G401.6 (cell line): ENCODE results near the gene HHLA2.

Experiments used
- FAIRE-seq: peaks from 2 replicates; lab custom pipeline; 2012; peaks lifted over from hg19 to GRCh38; lab: Jason Lieb, UNC

The HHLA2 gene

DNA sequence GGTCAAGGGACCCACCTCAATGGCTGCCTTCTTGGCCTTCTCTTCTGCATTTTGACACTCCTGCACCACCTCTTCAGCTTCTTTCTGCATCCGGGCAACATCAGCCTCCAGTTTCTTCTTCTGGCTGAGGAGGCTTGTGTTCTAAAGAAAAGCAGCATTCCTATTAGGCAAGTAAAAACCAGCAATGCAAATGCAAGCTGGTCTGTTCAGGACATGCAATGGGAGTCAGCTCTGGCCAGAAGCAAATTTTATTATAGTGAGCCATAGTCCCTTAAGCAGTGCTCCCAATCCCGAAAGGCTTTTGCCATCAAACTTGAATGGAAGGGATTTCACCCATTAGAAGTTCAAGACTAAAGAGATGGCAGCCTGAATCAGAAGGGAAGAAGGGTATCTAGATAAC, 97.7 kb downstream of the HHLA2 start:
- FAIRE-seq: no peak

DNA sequence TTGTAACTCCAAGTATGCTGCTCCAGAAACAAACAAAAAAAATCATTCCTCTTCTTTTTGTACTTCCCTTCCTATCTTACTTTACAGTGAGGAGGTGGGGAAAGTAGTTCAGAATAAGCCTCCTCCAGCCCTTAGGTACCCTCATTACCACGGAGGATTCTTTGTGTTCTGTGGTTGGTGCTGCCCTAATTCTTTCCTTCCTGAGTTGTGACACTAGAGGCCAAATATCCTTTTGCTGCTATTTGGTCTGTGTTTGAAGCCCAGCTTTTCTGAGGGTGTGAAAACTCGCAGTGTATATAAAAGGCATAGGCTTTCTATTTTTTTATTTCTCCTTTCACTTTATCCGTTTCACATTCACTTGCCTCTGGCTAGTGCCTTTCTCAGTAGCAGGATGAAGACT, 98.2 kb downstream of the HHLA2 start:
- no peak for FAIRE-seq

DNA sequence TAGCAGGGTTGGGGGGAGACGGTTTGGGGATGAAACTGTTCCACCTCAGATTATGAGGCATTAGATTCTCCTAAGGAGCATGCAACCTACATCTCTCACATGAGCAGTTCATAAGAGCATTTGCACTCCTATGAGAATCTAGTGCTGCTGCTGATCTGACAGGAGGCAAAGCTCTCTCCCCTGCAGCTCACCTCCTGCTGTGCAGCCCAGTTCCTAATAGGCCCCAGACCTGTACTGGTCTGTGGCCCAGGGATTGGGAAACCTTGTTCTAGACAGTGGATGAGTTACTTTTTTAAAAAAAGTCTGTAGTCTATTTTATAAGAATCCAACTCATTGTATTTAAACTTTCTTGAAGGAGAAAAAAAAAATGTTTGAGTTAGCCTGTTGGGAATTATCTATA, 100.0 kb downstream of the HHLA2 start:
- no peak for FAIRE-seq

DNA sequence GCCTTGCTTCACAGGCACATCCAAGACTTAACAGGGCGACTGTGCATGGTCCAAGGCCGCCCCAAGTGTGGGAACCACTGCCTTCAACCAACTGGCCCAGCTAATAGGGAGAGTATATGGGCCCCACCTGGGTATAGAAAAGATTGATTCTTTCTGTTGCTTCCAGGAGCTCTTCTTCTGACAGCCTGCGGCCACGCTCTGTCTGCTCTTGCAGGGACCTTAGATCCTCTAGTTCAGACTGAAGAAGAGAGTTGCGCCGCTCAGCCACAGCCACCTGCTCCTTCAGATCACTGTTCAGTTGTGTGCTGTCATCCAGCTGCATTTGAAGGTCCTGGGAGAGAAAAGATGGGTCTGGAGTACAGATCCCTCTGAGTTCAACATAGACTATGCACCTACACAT, 102.2 kb downstream of the HHLA2 start:
- no peak for FAIRE-seq

DNA sequence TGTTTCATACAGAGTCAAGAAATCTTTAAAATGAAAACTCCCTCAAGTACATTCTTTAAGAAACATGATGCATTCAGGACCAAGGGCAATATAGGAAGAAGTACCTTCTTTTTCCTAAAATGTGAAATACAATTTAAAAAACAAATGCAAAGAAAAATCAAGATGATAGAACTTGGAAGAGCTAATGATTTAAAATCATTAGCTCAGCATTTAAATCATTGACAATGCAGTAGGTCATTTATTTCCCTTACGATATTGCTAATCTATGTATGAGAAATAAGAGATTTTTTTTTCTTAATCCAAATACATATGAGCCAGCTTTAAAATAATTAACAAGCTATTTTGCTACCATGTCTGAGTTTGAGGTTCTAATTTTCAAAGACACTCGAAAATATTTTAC, 105.5 kb downstream of the HHLA2 start:
- no peak for FAIRE-seq

DNA sequence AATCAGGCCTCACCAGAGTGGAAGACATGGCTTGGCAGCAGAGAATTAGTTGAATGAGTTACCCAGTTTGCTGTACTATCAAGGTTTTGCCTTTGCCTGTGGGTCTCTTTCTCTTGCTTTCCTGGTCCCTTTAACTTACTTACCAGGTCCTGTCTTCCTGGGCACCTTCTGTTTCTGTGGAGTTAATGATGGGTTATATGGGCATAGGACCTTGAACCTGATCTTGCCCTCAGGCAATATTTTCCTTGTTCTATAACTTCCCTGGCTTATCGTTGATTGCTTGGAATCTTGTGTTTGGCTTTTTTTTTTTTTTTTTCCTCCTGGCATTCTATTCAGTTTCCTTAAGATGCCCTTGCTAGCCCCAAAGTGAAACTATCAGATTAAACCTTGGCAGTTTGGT, 106.8 kb downstream of the HHLA2 start:
- FAIRE-seq: no peak

DNA sequence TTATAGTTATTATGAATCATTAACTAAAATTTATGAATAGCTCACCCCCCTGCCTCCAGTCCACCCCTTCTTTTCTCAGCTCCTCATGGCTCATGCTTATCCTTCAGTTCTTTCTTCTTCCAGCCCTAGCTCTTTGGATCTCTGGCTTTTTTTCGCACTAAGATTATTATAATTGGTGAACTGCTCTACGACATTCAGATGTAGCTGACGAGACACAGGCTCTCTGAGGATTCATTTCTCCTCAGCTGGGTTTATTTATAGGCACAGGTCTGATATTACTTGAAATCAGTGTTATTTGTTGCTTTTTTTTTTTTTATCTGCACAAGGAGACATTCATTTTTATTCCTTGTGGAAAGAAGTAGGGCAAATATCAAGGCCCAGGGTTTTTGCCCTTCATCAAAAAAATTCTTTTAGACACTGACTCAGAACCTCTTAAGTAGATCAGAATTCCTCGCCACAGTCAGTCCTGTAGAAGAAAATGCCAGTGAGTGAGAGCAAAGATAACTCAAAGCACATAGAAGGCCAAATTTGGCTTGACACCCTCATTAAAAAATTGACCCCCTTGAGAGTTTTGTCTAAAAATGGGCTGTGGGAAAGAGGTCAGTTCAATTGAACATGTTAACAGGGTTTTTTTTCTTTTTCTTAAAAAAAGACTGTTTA, 107.5 kb downstream of the HHLA2 start:
- no peak for FAIRE-seq

DNA sequence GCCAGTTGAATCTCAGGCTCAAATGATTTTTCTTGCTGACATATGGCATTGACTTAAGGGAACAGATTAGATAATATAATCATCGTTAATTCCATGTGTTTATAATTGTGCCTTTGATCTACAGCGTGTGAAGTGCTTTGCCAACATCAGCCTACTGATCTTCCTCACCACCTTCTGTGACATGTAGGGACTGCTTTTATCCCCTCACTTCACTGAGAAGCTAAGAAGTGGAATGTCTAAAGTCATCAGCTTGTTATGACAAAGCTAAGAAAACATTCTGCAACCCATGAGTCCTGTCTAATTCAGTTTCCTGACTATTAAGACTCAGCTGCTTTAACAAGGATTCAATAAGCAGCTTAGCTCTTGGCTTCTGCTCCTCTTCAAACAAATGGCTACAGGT, 108.0 kb downstream of the HHLA2 start:
- FAIRE-seq: no peak

DNA sequence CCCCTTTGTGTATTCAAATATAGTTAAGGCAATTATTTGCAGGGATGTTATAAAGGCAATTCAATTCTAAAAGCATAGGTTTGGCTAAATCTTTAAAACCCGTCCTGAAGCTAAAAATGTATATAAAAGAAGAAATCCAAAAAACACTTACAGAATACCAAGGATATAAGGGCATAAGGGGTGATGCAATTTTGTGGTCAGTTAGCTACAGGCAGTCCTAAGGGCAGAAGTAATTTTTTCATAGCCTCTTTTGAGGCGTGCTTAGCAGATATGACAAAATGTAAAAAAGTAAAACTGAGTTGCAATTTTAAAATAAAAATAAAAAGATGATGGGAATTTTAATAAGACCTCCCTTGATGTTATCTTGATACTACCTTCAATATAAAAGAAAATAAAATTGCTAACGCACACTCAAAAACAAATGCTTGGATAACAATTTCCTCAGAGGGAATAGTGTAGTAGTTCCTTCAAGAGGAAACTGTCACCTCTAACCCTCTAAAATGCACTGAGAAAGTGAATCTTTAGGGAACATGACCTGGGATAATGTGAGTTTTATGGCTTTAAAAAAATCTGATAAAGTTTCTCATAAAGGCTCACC, 109.8 kb downstream of the HHLA2 start:
- no peak for FAIRE-seq

DNA sequence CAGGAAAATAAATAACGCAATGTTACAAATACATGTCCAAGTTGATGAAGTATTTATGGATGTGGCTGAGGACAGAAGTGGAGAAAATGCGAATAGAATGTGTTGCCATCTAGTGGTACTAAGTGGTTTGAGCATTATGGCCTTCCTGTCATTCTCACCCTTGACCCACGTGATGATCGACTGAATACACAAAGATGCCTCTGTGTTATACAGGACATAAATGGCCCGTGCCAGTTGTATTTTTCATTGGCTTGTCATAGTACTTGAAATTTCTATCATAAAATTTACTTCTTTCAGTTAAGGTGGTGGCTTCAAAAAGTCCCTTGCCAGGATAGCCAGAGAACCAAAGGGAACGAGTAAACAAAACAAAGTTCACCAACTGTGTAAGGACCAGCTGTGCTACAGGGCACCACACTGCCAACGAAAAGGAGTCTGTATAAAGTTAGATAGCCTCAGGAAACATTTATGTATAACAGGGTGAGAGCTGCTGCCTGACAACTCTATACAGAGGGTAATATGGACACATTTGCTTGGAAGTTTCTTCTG, 110.4 kb downstream of the HHLA2 start:
- FAIRE-seq: no peak

DNA sequence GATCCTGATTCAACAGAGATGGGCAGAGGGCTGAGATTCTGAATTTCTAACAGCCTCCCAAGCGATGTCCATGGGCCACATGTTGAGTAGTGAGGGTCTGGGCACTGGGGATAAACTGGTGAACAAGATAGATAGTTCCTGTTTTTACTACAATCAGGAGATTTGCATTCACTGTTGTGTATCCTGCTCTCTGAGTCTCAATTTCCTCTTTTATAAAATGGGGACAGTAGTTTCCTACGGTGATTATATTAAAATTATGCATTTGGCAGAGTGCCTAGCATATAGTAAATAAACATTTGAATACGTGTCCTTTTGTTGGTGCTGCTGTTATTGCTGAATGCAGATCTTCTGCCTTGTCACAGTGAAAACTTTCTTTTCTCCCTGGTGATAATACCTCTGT, 111.5 kb downstream of the HHLA2 start:
- FAIRE-seq: no peak

DNA sequence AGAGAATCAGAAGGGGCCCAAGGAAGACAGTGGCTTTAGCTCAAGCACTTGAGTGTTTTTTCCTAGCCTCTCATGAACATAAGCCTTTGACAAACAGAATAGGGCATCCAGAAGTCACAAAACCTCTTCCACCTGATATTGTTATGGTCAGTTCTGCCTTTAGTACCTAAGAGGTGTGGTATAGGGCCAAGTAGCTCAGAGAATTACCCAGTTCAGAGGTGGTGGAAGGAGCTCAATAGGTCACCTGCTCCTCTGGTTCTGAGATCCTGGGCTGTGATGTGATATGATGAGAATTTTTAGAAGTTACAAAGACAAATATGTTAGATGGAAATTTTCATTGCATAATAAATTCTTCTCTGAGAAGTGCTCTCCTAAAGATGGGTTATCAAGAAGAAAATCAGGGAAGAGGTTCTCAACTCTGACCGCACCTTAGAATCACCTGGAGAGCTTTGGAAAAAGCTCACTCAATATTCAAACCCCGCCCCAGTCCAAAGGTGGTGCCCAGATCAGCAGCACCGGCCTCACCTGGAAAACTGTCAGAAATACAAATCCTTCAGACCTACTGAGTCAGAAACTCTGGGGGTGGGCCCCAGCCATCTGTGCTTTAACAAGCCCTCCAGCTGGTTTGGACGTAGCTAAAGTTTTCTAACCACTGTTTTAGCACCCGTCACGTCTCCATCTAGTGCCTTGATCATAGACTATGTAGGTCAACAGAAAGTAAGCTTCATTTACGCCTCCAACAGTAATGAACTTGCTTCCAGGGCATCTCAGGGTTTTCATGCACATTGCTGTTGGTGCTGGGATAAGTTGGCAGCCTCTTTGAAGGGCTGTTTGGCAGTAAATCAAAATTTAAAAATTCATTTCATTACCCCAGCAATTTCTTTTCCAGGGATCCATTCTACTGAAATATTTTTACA, 112.8 kb downstream of the HHLA2 start:
- FAIRE-seq: no peak

DNA sequence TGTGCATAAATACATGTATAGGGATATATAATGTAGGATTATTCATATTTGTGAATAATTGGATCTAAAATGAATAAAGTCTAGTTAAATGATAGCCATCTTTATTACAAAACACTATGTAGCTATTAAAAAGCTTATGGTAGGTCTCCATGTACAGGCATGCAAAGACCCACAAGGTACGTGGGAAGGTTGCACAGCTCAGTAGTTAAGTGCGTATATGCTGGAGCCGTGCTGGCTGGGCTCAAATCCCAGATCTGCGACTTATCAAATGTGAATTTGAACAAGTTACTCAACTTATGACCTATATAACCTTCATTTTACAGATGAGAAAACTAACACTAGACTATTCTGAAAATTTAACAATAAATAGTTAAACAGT, 113.4 kb downstream of the HHLA2 start:
- no peak for FAIRE-seq

DNA sequence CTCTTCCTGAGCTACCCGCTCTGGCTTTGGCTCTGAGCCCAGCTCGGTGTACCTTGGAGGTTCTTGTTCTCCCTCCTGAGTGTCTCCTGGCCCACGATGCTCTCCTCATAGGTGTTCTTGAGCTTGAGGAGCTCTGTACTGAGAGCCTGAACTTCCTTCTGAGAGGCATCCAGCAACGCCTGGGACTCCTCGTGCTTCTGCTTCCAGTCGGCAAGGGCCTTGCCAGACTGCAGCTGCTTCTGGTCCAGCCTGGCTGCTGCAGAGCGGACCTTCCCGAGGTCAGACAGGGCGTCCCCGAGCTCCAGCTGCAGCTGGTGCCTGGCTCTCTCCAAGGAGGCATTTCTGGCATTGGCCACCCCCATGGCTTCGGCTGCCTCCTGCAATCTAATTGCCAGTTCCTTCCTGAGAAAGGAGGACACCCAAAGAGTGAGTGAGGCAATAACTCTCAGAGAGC, 114.2 kb downstream of the HHLA2 start:
- no peak for FAIRE-seq

DNA sequence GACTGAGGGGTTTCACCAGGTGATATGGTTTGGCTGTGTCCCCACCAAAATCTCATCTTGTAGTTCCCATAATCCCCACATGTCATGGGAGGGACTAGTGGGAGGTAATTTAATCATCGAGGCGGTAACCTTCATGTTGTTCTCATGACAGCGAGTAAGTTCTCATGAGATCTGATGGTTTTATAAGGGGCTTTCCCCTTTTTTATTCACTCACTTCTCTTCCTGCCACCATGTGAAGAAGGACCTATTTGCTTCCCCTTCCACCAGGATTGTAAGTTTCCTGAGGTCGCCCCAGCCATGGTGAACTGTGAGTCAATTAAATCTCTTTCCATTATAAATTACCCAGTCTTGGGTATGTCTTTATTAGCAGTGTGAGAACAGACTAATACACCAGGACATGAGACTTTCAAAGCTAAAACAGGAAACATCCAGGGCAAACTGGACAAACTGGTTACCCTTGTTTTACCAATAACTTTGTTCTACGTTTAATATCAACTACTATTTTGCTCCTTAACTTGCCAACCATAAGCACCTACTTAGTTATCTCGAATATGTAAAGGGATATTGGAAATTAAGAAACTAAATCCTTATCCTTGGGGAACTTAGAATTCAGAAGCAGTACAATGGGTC, 115.9 kb downstream of the HHLA2 start:
- no peak for FAIRE-seq

DNA sequence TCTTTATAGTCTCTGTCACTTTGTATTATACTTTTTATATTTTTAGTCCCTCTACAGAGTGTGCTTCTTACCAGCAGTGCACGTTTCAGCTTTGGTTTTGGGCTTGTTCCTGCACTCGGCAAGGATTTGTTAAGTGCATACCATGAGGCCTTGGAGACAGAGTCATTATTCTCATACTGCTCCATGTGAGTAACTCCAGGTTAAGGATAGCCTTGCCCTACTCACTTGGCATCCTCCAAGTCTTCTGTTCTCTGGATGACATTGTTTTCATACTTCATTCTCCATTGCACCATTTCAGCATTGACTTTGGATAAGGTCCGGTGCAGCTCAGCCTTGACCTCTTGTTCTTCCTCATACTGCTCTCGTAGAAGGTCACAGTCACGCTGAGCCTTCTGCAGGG, 117.7 kb downstream of the HHLA2 start:
- no peak for FAIRE-seq

DNA sequence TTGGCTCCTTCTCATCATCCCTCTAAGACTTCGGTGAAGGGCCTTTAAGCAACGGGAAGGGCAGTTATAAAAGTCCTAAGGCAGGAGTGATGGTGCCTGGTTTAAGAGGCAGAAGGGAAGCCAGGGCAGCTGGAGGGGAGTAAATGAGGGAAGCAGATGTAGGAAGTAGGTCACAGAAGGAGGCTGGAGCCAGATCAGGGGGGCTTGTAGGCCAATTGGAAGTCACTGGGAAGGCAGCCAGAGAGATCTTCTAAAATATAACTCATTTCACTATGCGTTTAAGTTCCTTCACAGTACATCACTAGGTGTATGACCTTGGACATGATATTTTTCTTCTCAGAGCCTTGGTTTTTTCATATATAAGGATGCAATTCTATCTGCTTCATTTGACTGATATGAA, 119.3 kb downstream of the HHLA2 start:
- no peak for FAIRE-seq

DNA sequence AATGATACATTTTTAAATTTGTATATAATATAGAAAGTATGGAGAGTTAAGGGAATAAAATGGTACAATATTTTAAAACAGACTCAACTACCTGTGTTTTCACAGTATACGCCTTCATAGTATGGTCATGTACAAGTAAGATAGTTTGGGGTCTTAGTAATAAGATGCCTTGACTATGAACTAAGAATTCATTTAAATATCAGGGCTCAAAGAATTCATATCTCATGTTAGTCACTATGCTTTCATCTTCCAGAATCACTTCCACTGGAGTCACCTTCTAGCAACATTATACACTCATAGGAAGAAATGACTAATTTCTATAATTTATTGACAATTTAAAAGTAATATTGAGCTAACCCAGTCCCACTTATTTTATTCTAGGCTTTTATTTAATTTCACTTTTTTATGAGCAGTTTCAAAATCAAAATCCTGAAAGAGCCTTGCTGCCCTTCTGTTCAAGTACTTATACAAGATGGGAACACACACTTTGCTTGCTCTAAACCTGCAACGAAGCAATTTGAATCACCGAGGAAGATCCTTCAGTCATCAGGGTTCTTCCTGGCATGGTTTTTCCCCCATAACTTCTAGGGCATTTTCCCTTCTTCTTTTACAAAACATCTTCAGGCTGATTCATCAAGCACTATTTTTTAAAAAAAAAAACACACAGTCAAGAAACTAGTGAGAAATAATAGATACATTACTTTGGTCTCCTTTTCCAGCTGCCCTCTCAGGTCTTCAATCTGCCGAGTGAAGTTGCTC, 119.9 kb downstream of the HHLA2 start:
- no peak for FAIRE-seq

DNA sequence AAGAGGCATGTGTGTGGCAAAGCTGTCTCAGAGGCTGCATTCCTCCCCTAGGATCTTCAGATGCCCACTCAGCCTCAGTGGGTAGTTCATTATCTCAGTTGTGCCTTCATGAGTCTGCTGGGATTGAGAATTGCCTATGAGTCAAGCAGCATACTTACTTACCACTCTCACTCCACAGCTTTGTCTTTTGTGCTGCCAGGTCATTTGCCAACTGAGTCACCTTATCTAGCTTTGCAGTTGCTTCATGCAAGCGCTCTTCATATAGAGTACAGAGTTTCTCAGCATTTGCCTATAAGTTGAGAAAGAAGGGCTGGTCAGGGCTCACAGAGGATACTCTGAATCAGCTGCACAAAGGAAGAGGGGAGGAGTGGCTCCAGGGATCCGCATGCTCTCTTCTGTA, 124.6 kb downstream of the HHLA2 start:
- no peak for FAIRE-seq
